ENCODE results near the gene PTCD3. TPM values are rescaled to one million over a fixed set of nuclear protein-coding genes. Genes with fewer than 3 reads are reported as not detected.

Gene PTCD3
- total RNA-seq, 2 donors from 2014 or later: 34.3 to 85.6 TPM

DNA sequence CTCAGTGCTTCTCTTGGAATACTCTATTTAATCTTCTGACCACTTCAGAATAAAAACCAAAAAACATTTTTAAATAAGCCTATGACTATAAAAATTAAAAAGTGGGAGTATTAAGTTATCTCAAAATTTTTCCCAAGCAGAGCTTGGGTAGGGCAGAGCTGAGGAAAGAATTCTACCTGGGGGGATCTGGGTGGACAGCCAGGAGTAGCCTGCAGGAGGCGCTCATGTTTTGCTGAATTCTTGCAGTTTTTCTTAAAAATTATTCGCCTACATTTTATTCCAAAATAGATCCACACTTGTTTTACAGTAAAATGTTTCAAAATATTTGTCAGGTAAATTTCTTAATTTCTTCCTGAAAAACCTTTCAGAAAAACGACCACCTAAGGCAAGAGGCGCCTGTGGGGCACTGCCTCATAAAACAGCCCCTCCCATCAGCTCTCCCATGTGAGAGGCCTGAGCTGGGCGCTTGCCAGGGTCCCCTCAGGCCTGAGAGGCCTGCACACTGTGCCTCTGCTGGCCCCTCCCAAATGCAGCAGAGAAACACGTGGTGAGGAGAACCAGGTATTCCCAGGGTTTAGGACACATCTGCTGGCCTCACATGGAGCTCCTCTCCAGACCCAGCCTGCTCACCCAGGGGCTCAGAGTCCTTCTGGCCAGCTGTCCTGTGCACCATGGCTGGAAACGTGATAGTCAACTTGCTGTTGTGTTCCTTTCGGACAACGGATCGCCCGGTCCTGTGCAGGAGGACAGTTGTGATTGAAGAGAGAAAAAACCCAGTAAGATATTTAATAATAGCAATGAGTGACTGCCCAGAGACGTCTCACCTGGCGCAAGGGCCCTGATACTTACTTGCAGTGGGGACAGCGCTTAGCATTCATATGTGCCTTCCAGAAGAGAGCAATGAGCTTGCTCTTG is 17.8 kb upstream of the PTCD3 start:
- H3K27me3 ChIP-seq: no peaks in the 10 kb centered on the region
- ATAC-seq (no peak), DNase-seq (no peak)
- no peaks in the 10 kb centered on the region for H3K9me3 ChIP-seq
- intact Hi-C loops (cut with DNase I): loop anchor here (10.0 kb wide), 1 partner anchor 363 kb away; no protein-coding TSS in a partner anchor
- peaks cover 4 to 22% of the 10 kb centered on the region in 2 donors for H3K36me3 ChIP-seq (replicated peaks in 1 of 2; ENCODE audit: insufficient read depth in 1 of 2, low read depth in 2 of 2)
- no peaks in the 10 kb centered on the region for H3K4me1 ChIP-seq
- WGBS, 2 donors: 78 to 83% methylated on average over 12 to 14 of the region's 14 CpGs
- H3K4me3 ChIP-seq: no peak overlapping the region
- H3K27ac ChIP-seq: no peak overlapping the region
- no peak for TF ChIP-seq POLR2A (IDR thresholded peaks at IDR 0.05)
- TF ChIP-seq, protein P1, sequence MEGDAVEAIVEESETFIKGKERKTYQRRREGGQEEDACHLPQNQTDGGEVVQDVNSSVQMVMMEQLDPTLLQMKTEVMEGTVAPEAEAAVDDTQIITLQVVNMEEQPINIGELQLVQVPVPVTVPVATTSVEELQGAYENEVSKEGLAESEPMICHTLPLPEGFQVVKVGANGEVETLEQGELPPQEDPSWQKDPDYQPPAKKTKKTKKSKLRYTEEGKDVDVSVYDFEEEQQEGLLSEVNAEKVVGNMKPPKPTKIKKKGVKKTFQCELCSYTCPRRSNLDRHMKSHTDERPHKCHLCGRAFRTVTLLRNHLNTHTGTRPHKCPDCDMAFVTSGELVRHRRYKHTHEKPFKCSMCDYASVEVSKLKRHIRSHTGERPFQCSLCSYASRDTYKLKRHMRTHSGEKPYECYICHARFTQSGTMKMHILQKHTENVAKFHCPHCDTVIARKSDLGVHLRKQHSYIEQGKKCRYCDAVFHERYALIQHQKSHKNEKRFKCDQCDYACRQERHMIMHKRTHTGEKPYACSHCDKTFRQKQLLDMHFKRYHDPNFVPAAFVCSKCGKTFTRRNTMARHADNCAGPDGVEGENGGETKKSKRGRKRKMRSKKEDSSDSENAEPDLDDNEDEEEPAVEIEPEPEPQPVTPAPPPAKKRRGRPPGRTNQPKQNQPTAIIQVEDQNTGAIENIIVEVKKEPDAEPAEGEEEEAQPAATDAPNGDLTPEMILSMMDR (IDR thresholded peaks at IDR 0.05): peak in 2 of 7 experiments; percentile 17 to 18

DNA sequence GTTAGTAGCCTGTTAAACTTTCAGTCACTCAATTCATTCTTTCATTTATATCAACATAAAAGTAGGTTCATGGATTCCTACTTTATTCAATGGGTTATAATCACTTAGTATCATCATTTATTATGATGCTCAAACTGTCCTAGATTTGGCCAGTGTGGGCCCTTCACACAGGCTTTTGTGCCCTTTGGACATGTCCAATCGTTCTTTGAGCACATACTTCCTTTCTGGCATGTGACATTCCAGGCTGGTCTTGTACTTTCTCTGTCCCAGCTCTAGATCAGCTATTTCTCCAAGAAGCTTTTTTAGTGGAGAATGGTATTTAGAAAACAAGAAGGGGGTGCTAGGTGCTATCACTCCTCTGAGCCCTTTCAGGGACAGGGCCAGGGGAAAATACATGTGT is 11.8 kb upstream of the PTCD3 start:
- no peaks in the 10 kb centered on the region for H3K4me1 ChIP-seq
- intact Hi-C loops (cut with DNase I): no loop called here
- no peak overlapping the region for H3K4me3 ChIP-seq
- no peak overlapping the region for H3K27ac ChIP-seq
- H3K27me3 ChIP-seq: no peaks in the 10 kb centered on the region
- H3K9me3 ChIP-seq: no peaks in the 10 kb centered on the region
- no peak for ATAC-seq
- peaks cover 0 to 18% of the 10 kb centered on the region in 2 donors for H3K36me3 ChIP-seq (replicated peaks in 1 of 2; ENCODE audit: insufficient read depth in 1 of 2, low read depth in 2 of 2)
- no peak for DNase-seq
- TF ChIP-seq, protein P1 (IDR thresholded peaks at IDR 0.05): no peak
- TF ChIP-seq POLR2A (IDR thresholded peaks at IDR 0.05): no peak
- WGBS, 2 donors: 40 to 64% methylated on average over 1 of the region's 1 CpG

DNA sequence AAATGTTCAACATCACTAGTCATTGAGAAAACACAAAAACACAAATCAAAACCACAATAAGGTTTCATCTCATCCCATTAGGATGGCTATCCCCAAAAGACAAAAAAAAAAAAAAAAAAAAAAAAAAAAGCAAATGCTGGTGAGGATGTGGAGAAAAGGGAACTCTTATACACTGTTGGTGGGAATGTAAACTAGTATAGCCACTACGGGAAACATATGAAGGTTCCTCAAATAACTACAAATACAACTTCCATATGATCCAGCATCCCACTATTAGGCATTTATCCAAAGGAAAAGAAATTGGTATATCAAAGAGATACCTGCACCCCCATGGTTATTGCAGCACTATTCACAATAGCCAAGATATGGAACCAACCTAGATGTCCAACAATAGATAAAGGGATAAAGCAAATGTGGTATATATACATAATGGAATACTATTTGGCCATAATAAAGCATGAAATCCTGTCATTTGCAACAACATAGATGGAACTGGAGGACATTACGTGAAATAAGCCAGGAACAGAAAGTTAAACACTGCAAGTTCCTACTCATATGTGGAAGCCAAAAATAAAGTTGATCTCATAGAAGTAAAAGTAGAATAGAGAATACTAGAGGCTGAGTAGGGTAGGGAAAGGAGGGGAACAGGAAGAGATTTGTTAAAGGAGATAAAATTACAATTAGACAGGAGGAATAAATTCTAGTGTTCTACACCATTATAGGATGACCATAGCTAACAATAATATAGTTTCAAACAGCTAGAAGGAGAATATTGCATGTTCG is 8.7 kb upstream of the PTCD3 start:
- peaks cover 0 to 17% of the 10 kb centered on the region in 2 donors for H3K36me3 ChIP-seq (replicated peaks in 1 of 2; ENCODE audit: insufficient read depth in 1 of 2, low read depth in 2 of 2)
- WGBS, 2 donors: 96 to 97% methylated on average over 3 of the region's 3 CpGs
- ATAC-seq: no peak

DNA sequence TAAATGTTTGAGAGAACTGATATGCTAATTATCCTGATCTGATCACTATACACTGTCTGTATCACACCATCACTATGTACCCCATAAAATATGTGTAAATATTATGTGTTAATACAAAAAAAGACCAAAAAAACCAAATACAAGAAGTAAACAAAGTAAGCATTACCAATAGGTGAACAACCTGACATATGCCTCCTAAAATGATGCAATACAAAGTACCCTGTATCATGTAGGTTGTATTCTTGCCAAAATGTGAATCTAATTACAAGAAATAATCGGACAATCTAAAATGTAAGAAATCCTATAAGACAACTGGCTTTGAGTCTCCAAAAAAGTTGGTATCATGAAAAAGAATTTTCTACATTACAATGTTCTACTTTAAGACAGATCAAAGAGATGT is 8.1 kb upstream of the PTCD3 start:
- Histone ChIP-seq H3K9me3 (no peaks in the 10 kb centered on the region), H3K4me1 (peaks cover 2% of the 10 kb centered on the region), H3K27me3 (no peaks in the 10 kb centered on the region), H3K36me3 (replicated peaks in 1 of 2; ENCODE audit: insufficient read depth in 1 of 2, low read depth in 2 of 2) (peaks cover 0 to 17% of the 10 kb centered on the region in 2 donors), H3K4me3 (no peak overlapping the region), H3K27ac (no peak overlapping the region)
- intact Hi-C loops (cut with DNase I): no loop called here
- WGBS, 2 donors: 78 to 87% methylated on average over 1 of the region's 1 CpG
- TF ChIP-seq POLR2A (IDR thresholded peaks at IDR 0.05): no peak
- TF ChIP-seq, protein P1 (IDR thresholded peaks at IDR 0.05): no peak
- ATAC-seq: no peak
- DNase-seq: no peak

More for the DNA sequence above, 8.7 kb upstream of the PTCD3 start:
- no peaks in the 10 kb centered on the region for H3K27me3 ChIP-seq
- no peak overlapping the region for H3K27ac ChIP-seq
- intact Hi-C loops (cut with DNase I): no loop called here
- H3K4me1 ChIP-seq: no peaks in the 10 kb centered on the region
- no peak for DNase-seq
- TF ChIP-seq, protein P1 (IDR thresholded peaks at IDR 0.05): no peak
- no peak for TF ChIP-seq POLR2A (IDR thresholded peaks at IDR 0.05)
- H3K9me3 ChIP-seq: no peaks in the 10 kb centered on the region
- no peak overlapping the region for H3K4me3 ChIP-seq
